GM19351 (cell line): ENCODE results near the gene HSF5.

ENCODE experiments used
- ATAC-seq: cut with Tn5 transposase; IDR thresholded peaks from one replicate; pipeline ENCODE4 v1.9.1; 2021; ENCODE audit warnings: mild to moderate bottlenecking, moderate library complexity; ENCODE audit not compliant: unreplicated experiment

The HSF5 gene

DNA sequence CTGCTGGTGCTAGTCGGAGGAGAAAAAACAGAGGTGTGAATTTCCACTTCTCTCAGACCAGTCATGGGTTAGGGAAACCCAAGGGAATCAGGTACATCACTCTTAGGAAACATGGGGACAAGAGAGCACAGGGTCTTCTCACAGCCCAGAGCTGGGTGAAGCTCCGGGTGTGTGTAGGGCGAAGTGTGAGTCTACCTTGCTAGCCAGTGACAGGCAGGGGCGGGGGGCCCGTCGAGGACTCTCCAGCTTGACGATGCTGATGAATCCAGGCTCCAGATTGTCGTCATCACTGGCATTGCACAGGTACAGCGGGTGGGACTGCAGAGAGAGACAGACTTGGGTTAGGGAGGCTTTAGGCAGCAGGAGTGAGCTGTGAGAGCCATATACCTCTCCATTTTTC is 117.5 kb downstream of the HSF5 start:
- ATAC-seq: no peak

DNA sequence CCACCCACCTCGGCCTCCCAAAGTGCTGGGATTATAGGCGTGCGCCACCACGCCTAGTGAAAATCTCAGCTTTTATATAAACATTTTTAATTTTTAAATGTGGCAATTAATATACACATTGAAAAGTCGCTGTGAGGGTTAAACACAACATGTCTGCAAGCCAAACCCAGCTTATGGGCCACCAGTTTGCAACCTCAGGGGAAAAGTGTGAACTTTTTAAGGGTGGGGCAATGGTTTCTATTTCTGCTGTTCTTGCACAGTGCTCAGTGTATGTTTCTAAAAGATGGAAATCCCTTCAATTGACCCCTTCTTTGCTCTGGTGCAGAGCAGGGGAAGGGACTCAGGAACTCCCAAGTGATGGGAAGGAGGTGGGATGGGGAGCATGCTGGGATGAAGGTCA is 117.9 kb downstream of the HSF5 start:
- ATAC-seq: no peak
